ENCODE data around the gene NIBAN1. TPM values are rescaled to one million over a fixed set of nuclear protein-coding genes. Genes with fewer than 3 reads are reported as not detected.

The NIBAN1 gene
- total RNA-seq, 2 donors from 2014 or later = 3.4 to 19.4 TPM

- Mint-ChIP-seq H3K36me3 (peaks cover 0 to 9% of the 10 kb centered on the region in 2 donors), H3K27ac (no peak overlapping the region), H3K9me3 (peaks cover 0 to 6% of the 10 kb centered on the region in 2 donors)
- no peak for DNase-seq (ENCODE audit: low spot score in 2 of 2)
- no peak for ATAC-seq
These were observed 38.1 kb downstream of the NIBAN1 start for GRCh38 chr1:184935920-184936798.

GRCh38 chr1:184933944-184934343, 40.4 kb downstream of the NIBAN1 start:
- no peak for ATAC-seq
- DNase-seq (ENCODE audit: low spot score in 2 of 2) = no peak
- H3K9me3 Mint-ChIP-seq = peaks cover 0 to 6% of the 10 kb centered on the region in 2 donors
- H3K27ac Mint-ChIP-seq = no peak overlapping the region
- peaks cover 0 to 9% of the 10 kb centered on the region in 2 donors for H3K36me3 Mint-ChIP-seq

- no peak overlapping the region for H3K27ac Mint-ChIP-seq
- ATAC-seq (no peak), DNase-seq (ENCODE audit: low spot score in 2 of 2) (no peak)
- peaks cover 0 to 9% of the 10 kb centered on the region in 2 donors for H3K36me3 Mint-ChIP-seq
- H3K9me3 Mint-ChIP-seq = peaks cover 0 to 6% of the 10 kb centered on the region in 2 donors
These were observed 42.0 kb downstream of the NIBAN1 start for GRCh38 chr1:184932319-184932718.

- Mint-ChIP-seq H3K27ac (no peak overlapping the region), H3K9me3 (peaks cover 3 to 13% of the 10 kb centered on the region in 2 donors), H3K36me3 (peaks cover 0 to 16% of the 10 kb centered on the region in 2 donors)
- no peak for ATAC-seq
- DNase-seq (ENCODE audit: low spot score in 2 of 2) = no peak
These were observed 42.7 kb downstream of the NIBAN1 start for GRCh38 chr1:184931566-184931965.

GRCh38 chr1:184930645-184931044, 43.7 kb downstream of the NIBAN1 start:
- DNase-seq (ENCODE audit: low spot score in 2 of 2) (no peak), ATAC-seq (peak; percentile 77 to 80)
- H3K27ac Mint-ChIP-seq = no peak overlapping the region
- peaks cover 0 to 20% of the 10 kb centered on the region in 2 donors for H3K36me3 Mint-ChIP-seq
- peaks cover 5 to 15% of the 10 kb centered on the region in 2 donors for H3K9me3 Mint-ChIP-seq

- no peak for DNase-seq (ENCODE audit: low spot score in 2 of 2)
- peaks cover 0 to 20% of the 10 kb centered on the region in 2 donors for H3K36me3 Mint-ChIP-seq
- peaks cover 5 to 15% of the 10 kb centered on the region in 2 donors for H3K9me3 Mint-ChIP-seq
- ATAC-seq = no peak
- H3K27ac Mint-ChIP-seq = no peak overlapping the region
These were observed 44.1 kb downstream of the NIBAN1 start for GRCh38 chr1:184930232-184930631.

GRCh38 chr1:184929711-184930202, 44.6 kb downstream of the NIBAN1 start:
- Mint-ChIP-seq H3K27ac (no peak overlapping the region), H3K36me3 (peaks cover 0 to 20% of the 10 kb centered on the region in 2 donors), H3K9me3 (peaks cover 5 to 15% of the 10 kb centered on the region in 2 donors)
- ATAC-seq (no peak), DNase-seq (ENCODE audit: low spot score in 2 of 2) (no peak)

- Mint-ChIP-seq H3K27ac (no peak overlapping the region), H3K36me3 (peaks cover 0 to 12% of the 10 kb centered on the region in 2 donors), H3K9me3 (peaks cover 5 to 9% of the 10 kb centered on the region in 2 donors)
- ATAC-seq = no peak
- no peak for DNase-seq (ENCODE audit: low spot score in 2 of 2)
These were observed 45.9 kb downstream of the NIBAN1 start for GRCh38 chr1:184928394-184928793.

Other genes starting within 250 kb of the NIBAN1 start
- gene EDEM3, start 219.7 kb downstream of the NIBAN1 start, total RNA-seq = 10 to 100 TPM; 11.8 to 12.7 TPM
- 10 to 100 TPM; 14.2 to 20.6 TPM for gene RNF2, start 71.0 kb upstream of the NIBAN1 start, total RNA-seq
- gene TRMT1L, start 182.4 kb upstream of the NIBAN1 start, total RNA-seq = 10 to 100 TPM; 24.9 to 31.6 TPM
- gene SWT1, start 182.7 kb upstream of the NIBAN1 start, total RNA-seq = 1 to 10 TPM; 4.1 to 7.1 TPM